HCT116 (cell line): ENCODE results near the gene ATRN. TPM values are rescaled to one million over a fixed set of nuclear protein-coding genes. Genes with fewer than 3 reads are reported as not detected.

Source experiments
- ATAC-seq: fragments of 200-7000 bp; cut with Tn5 transposase; 2 replicates; pipeline ENCODE4 v1.9.1; 2020; ENCODE audit warnings: mild to moderate bottlenecking, moderate library complexity
- BruUV-seq: library from RNA; stranded (reverse); fragments of 400-500 nt; replicated peaks from 2 replicates; lab custom pipeline; 2021; lab: Mats Ljungman, UMichigan
- CTCF ChIA-PET: fragments of 300-600 bp; sonication (Branson Sonifier 250); formaldehyde crosslinking; loops from one replicate; lab custom pipeline; 2021; ENCODE audit warnings: antibody characterized with exemption; lab: Charles Lee
- POLR2A ChIA-PET: fragments of 300-600, 350-600 bp; sonication (Branson Sonifier 250); formaldehyde crosslinking; loops from one replicate; lab custom pipeline; 2021; ENCODE audit warnings: antibody characterized with exemption; lab: Charles Lee
- RAD21 ChIA-PET, 2 experiments: fragments of 300-600 bp; sonication (Branson Sonifier 250); formaldehyde crosslinking; loops; one replicate each; lab custom pipeline; 2023; ENCODE audit warnings: low total read pairs in 2 of 2; ENCODE audit not compliant: uncharacterized antibody in 2 of 2, unreplicated experiment in 2 of 2, low non-redundant PET in 1 of 2; lab: Charles Lee
- DNase-seq: peaks from one replicate; pipeline ENCODE4 v3.0.0-alpha.2; 2010; ENCODE audit warnings: low read depth, low spot score
- H2AFZ ChIP-seq: fragments of 200-600 bp; shearing (Covaris generic), sonication (generic); 2 replicates; pipeline ENCODE4 v1.6.1; 2017; ENCODE audit warnings: low read depth, mixed run types, mixed read lengths, antibody characterized with exemption, low read length; ENCODE audit not compliant: poor library complexity, severe bottlenecking
- H3K27ac ChIP-seq: 2 replicates; pipeline ENCODE4 v1.5.1; 2012; ENCODE audit warnings: low read depth, low read length
- H3K27me3 ChIP-seq: fragments of 200-600 bp; sonication (generic); 2 replicates; pipeline ENCODE4 v1.6.1; 2016; ENCODE audit warnings: mixed run types, low read length, mixed read lengths; ENCODE audit not compliant: insufficient read depth
- H3K36me3 ChIP-seq, 2 experiments: fragments of 200-500 bp in 1 of 2; fragments of 200-600 bp in 1 of 2; sonication (Bioruptor generic) in 1 of 2; sonication (generic) in 1 of 2; 2 replicates each; pipeline versions ENCODE4 v1.5.1 to v1.6.1; 2014 to 2016; ENCODE audit warnings: low read length in 2 of 2, inconsistent platforms in 1 of 2, mixed read lengths in 1 of 2, mixed run types in 1 of 2; ENCODE audit not compliant: insufficient read depth in 2 of 2, control insufficient read depth in 1 of 2
- H3K4me1 ChIP-seq, 2 experiments: fragments of 200-600 bp in 1 of 2; sonication (generic) in 1 of 2; 2 replicates each; pipeline versions ENCODE4 v1.5.1 to v1.6.1; 2012 to 2017; ENCODE audit warnings: low read length in 2 of 2, inconsistent platforms in 1 of 2, mild to moderate bottlenecking in 1 of 2, mixed read lengths in 1 of 2, mixed run types in 1 of 2, moderate library complexity in 1 of 2; ENCODE audit not compliant: insufficient read depth in 2 of 2, control insufficient read depth in 1 of 2
- H3K4me2 ChIP-seq: fragments of 200-600 bp; sonication (generic); 2 replicates; pipeline ENCODE4 v1.6.1; 2017; ENCODE audit warnings: mixed run types, low read length, mixed read lengths
- H3K4me3 ChIP-seq, 2 experiments: fragments of 200-600 bp in 1 of 2; sonication (generic) in 1 of 2; replicated peaks in 1 of 2; 2 replicates each; pipeline ENCODE4 v1.5.1; 2011 to 2016; ENCODE audit warnings: low read length in 2 of 2, control low read depth in 1 of 2, low read depth in 1 of 2, mild to moderate bottlenecking in 1 of 2, mixed read lengths in 1 of 2, mixed run types in 1 of 2
- H3K79me2 ChIP-seq: fragments of 200-600 bp; sonication (generic); 2 replicates; pipeline ENCODE4 v1.6.1; 2017; ENCODE audit warnings: mild to moderate bottlenecking, mixed run types, low read length, moderate library complexity, mixed read lengths; ENCODE audit not compliant: insufficient read depth
- H3K9ac ChIP-seq: fragments of 200-600 bp; sonication (generic); 2 replicates; pipeline ENCODE4 v1.6.1; 2016; ENCODE audit warnings: low read length, mixed read lengths
- H3K9me2 ChIP-seq: fragments of 200-600 bp; sonication (generic), shearing (Covaris generic); 2 replicates; pipeline ENCODE4 v1.6.1; 2017; ENCODE audit warnings: mixed run types, mild to moderate bottlenecking, moderate library complexity; ENCODE audit not compliant: insufficient read depth
- H3K9me3 ChIP-seq, 2 experiments: fragments of 200-500 bp in 1 of 2; fragments of 200-600 bp in 1 of 2; sonication (Bioruptor generic) in 1 of 2; sonication (generic) in 1 of 2; 2 replicates each; pipeline ENCODE4 v1.6.1; 2014 to 2017; ENCODE audit warnings: low read length in 2 of 2, mixed read lengths in 2 of 2, inconsistent platforms in 1 of 2, low read depth in 1 of 2, mild to moderate bottlenecking in 1 of 2, mixed run types in 1 of 2, moderate library complexity in 1 of 2; ENCODE audit not compliant: control insufficient read depth in 1 of 2, insufficient read depth in 1 of 2
- H4K20me1 ChIP-seq: fragments of 200-600 bp; sonication (generic), shearing (Covaris generic); 2 replicates; pipeline ENCODE4 v1.6.1; 2017; ENCODE audit warnings: mixed run types, mild to moderate bottlenecking, moderate library complexity; ENCODE audit not compliant: insufficient read depth
- EZH2 ChIP-seq: fragments of 200-600 bp; sonication (generic); IDR thresholded peaks from 2 replicates; pipeline ENCODE4 v1.6.1; 2017; ENCODE audit warnings: antibody characterized with exemption, mixed run types
- FOSL1 ChIP-seq: IDR thresholded peaks from 2 replicates; pipeline ENCODE4 v1.6.1; 2012; ENCODE audit warnings: low read depth
- REST ChIP-seq: IDR thresholded peaks from 2 replicates; pipeline ENCODE4 v1.6.1; 2012; ENCODE audit warnings: low read depth
- SRF ChIP-seq: IDR thresholded peaks from 2 replicates; pipeline ENCODE4 v1.6.1; 2012; ENCODE audit warnings: low read depth
- TCF7L2 ChIP-seq: IDR thresholded peaks from 2 replicates; pipeline ENCODE4 v1.7.0; 2011; ENCODE audit warnings: borderline replicate concordance, inconsistent platforms; ENCODE audit not compliant: insufficient read depth, insufficient read length; ENCODE audit errors: extremely low read depth
- ZFX ChIP-seq: fragments of 450-650 bp; IDR thresholded peaks from 2 replicates; pipeline ENCODE4 v1.6.1; 2017
- ZNF274 ChIP-seq: fragments of 200-500 bp; sonication (Bioruptor generic); IDR thresholded peaks from 2 replicates; pipeline ENCODE4 v1.6.1; 2014; ENCODE audit warnings: mild to moderate bottlenecking, low read depth, low read length, inconsistent platforms
- intact Hi-C: fragments of 100-400 bp; cut with micrococcal nuclease; formaldehyde crosslinking; loops from 2 replicates; pipeline ENCODE4 v1.10.0; 2022
- total RNA-seq: library from RNA; stranded (reverse); gene quantifications from one replicate; pipeline ENCODE4 v1.2.1, GENCODE V29; 2021; ENCODE audit not compliant: unreplicated experiment

Gene ATRN
- total RNA-seq, 1 experiment from 2014 or later: 24.4 TPM

- no peaks in the 10 kb centered on the region for H3K9me2 ChIP-seq
- ChIA-PET RAD21 (no interaction called here), CTCF (no interaction called here), POLR2A (no interaction called here)
- H4K20me1 ChIP-seq: no peaks in the 10 kb centered on the region
- H3K4me1 ChIP-seq: peaks cover 0 to 8% of the 10 kb centered on the region in 2 experiments; a peak in 2 of 4 replicates
- H2AFZ ChIP-seq: no peak within 1 kb of the TSS
- no TSS peak for BruUV-seq
- H3K27ac ChIP-seq: no peak within 1 kb of the TSS
- H3K36me3 ChIP-seq: no peaks in the 10 kb centered on the region
- no peak within 1 kb of the TSS for H3K9ac ChIP-seq
- no peaks in the 10 kb centered on the region for H3K79me2 ChIP-seq
- H3K9me3 ChIP-seq: no peaks in the 10 kb centered on the region
- no peak within 1 kb of the TSS for H3K4me2 ChIP-seq
- no peaks in the 10 kb centered on the region for H3K27me3 ChIP-seq
- ATAC-seq (no peak), DNase-seq (no peak)
- no peak within 1 kb of the TSS for H3K4me3 ChIP-seq
- TF ChIP-seq REST (no peak), SRF (no peak), ZNF274 (no peak), TCF7L2 (no peak), EZH2 (no peak), FOSL1 (no peak), ZFX (no peak)
- intact Hi-C loops: no loop called here
Observed at GRCh38 chr20:3681931-3682781, 211.3 kb downstream of the ATRN start, which contains the start of gene ADAM33. ADAM33 (minus strand) TSS chr20:3682010; CDS start chr20:3682004, 6 bp downstream.
